Subcutaneous abdominal adipose tissue (tissue), 5 donors: ENCODE results near the gene ACD.
A peak's percentile ranks its signal among the peaks of the same experiment; 100 is the strongest.

Experiments
- H3K27ac ChIP-seq: one replicate; pipeline ENCODE4 v1.7.0; 2013; ENCODE audit warnings: low read depth, mild to moderate bottlenecking, inconsistent platforms, low read length, moderate library complexity
- H3K27me3 ChIP-seq, 5 donors: one replicate each; pipeline ENCODE4 v1.7.0; 2013; ENCODE audit warnings: low read length in 5 of 5, inconsistent platforms in 1 of 5; ENCODE audit not compliant: control insufficient read depth in 5 of 5, insufficient read depth in 4 of 5
- H3K36me3 ChIP-seq, 5 donors: one replicate each; pipeline ENCODE4 v1.7.0; 2013; ENCODE audit warnings: low read length in 5 of 5; ENCODE audit not compliant: control insufficient read depth in 5 of 5, insufficient read depth in 5 of 5
- H3K4me1 ChIP-seq, 5 donors: one replicate each; pipeline ENCODE4 v1.7.0; 2013; ENCODE audit warnings: low read length in 5 of 5, mild to moderate bottlenecking in 3 of 5, moderate library complexity in 1 of 5; ENCODE audit not compliant: control insufficient read depth in 5 of 5, insufficient read depth in 5 of 5
- H3K4me3 ChIP-seq, 5 donors: one replicate each; pipeline ENCODE4 v1.7.0; 2013; ENCODE audit warnings: low read length in 5 of 5, low read depth in 1 of 5
- H3K9ac ChIP-seq, 5 donors: one replicate each; pipeline ENCODE4 v1.7.0; 2013; ENCODE audit warnings: low read length in 5 of 5, mild to moderate bottlenecking in 4 of 5, moderate library complexity in 3 of 5
- H3K9me3 ChIP-seq, 5 donors: one replicate each; pipeline ENCODE4 v1.7.0; 2013; ENCODE audit warnings: low read length in 5 of 5; ENCODE audit not compliant: control insufficient read depth in 5 of 5
- donor health status: healthy.
- donor health status: healthy.
- donor health status: healthy.
- donor health status: healthy.
- donor health status: healthy.

Gene ACD

DNA sequence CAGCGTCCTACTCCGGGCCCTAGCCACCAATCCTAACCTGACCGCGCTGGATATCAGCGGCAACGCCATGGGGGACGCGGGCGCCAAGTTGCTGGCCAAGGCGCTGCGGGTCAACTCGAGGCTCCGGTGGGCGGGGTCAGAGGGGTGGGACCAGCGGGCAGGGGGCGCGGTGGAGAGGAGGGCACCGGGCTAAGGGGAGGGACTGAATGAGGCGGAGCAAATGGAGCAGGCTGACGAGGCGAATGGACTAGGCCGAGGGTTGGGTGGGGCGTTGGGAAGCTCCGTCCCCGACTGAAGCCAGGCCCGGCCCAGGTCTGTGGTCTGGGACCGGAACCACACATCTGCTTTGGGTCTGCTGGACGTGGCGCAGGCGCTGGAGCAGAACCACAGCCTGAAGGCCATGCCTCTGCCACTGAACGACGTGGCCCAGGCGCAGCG, 10.5 kb downstream of the ACD start:
- H3K4me1 ChIP-seq: peaks cover 4 to 33% (median 24%) of the 10 kb centered on the region in 5 donors
- H3K36me3 ChIP-seq: no peaks in the 10 kb centered on the region
- peaks cover 43 to 76% (median 69%) of the 10 kb centered on the region in 5 donors for H3K27me3 ChIP-seq
- H3K27ac ChIP-seq: no peak overlapping the region
- no peak overlapping the region for H3K9ac ChIP-seq
- peak overlapping the region in 2 of 5 donors; percentile 28 to 34 for H3K4me3 ChIP-seq
- H3K9me3 ChIP-seq: no peaks in the 10 kb centered on the region

DNA sequence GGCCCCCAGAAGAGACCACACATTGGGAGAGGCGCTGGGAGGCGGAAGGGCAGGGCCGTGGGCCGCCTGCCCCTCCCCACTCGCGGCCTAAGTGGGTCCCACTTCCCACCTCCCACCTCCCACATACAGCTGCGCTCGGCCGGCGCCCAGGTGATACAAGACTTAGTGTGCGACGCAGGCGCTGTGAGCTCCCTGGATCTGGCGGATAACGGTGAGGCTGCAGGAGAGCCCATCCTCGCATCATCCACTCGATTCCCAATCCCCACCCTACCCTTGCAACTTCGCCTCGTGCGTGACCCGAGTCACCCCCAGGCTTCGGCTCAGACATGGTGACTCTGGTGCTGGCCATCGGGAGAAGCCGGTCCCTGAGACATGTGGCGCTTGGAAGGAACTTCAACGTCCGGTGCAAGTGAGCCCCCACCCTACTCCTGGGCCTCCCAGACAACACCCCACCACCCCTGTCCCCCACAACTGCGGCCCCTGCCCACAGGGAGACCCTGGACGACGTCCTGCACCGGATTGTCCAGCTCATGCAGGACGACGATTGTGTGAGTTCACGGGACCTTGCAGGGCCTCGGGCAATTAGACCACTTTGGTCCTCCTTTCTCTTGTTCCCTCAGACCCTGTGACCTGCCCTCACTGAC, 11.2 kb downstream of the ACD start:
- H3K4me1 ChIP-seq: peaks cover 4 to 36% (median 24%) of the 10 kb centered on the region in 5 donors
- H3K36me3 ChIP-seq: no peaks in the 10 kb centered on the region
- no peak overlapping the region for H3K9ac ChIP-seq
- no peak overlapping the region for H3K27ac ChIP-seq
- peaks cover 37 to 70% (median 63%) of the 10 kb centered on the region in 5 donors for H3K27me3 ChIP-seq
- no peak overlapping the region for H3K4me3 ChIP-seq
- H3K9me3 ChIP-seq: no peaks in the 10 kb centered on the region

DNA sequence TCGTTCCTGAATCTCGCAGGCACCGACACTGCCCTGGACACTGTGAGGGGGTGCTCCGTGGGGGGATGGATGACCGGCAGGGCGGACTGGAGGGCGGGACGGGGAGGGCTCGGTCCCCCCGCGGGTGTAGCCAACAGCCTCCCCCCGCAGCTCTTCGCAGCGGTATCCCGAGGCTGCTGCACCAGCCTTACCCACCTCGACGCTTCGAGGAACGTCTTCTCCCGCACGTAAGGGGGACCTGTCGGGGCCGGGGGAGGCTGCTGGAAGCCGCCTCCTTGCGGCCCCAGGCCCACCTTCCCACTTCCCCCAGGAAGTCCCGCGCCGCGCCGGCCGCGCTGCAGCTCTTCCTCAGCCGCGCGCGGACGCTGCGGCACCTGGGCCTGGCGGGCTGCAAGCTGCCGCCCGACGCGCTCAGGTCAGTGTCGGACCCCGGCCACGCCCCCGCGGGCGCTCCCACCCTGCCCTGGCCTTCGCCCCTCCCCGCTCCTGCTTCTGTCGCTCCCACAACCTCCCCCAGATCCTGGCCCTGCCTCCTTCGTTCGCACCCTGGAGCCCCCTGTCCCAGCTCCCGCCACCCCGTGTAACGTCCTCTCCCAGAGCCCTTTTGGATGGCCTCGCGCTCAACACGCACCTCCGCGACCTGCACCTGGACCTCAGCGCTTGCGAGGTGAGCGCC, 11.8 kb downstream of the ACD start:
- no peaks in the 10 kb centered on the region for H3K9me3 ChIP-seq
- no peaks in the 10 kb centered on the region for H3K36me3 ChIP-seq
- H3K9ac ChIP-seq: no peak overlapping the region
- no peak overlapping the region for H3K27ac ChIP-seq
- peaks cover 37 to 64% (median 58%) of the 10 kb centered on the region in 5 donors for H3K27me3 ChIP-seq
- H3K4me3 ChIP-seq: no peak overlapping the region
- H3K4me1 ChIP-seq: peaks cover 4 to 30% (median 20%) of the 10 kb centered on the region in 5 donors

DNA sequence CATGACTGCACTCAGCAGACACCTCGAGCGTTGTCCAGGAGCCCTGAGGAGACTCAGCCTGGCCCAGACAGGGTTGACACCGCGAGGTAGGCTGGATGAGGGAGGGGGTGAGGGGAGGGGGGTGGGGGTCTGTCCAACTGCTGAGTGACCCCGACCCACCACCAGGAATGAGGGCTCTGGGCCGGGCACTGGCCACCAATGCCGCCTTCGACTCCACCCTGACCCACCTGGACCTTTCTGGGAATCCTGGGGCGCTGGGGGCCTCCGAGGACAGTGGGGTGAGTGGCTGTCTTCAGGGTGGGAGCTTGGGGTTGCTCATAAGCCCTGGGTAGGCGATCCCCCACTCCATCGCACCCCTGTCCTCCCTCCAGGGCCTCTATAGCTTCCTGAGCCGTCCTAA, 12.4 kb downstream of the ACD start:
- Histone ChIP-seq H3K4me1 (peaks cover 4 to 30% (median 18%) of the 10 kb centered on the region in 5 donors), H3K27ac (no peak overlapping the region), H3K9ac (no peak overlapping the region), H3K36me3 (no peaks in the 10 kb centered on the region), H3K27me3 (peaks cover 37 to 64% (median 56%) of the 10 kb centered on the region in 5 donors), H3K4me3 (no peak overlapping the region), H3K9me3 (no peaks in the 10 kb centered on the region)

DNA sequence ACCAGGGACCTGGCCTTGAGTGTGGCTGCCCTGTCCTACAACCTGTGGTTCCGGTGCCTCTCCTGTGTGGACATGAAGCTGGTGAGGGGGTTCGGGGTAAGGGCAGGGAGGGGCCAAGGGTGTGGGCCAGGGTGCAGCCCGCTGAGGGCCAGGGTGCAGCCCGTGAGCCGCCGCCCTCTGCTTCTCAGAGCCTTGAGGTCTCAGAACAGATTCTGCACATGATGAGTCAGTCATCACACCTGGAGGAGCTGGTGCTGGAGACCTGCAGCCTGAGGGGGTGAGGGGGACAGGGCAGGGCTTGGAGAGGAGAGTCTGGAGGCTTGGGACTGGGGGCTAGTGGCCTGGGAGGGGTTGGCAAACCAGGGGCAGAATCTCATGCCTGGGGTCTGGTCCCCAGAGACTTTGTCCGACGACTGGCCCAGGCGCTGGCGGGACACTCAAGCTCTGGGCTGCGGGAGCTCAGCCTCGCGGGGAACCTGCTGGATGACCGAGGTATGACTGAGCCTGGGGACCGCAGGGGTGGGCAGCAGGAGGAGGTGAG, 12.9 kb downstream of the ACD start:
- H3K36me3 ChIP-seq: no peaks in the 10 kb centered on the region
- no peaks in the 10 kb centered on the region for H3K9me3 ChIP-seq
- peaks cover 4 to 32% (median 18%) of the 10 kb centered on the region in 5 donors for H3K4me1 ChIP-seq
- H3K27ac ChIP-seq: no peak overlapping the region
- H3K9ac ChIP-seq: no peak overlapping the region
- H3K4me3 ChIP-seq: no peak overlapping the region
- H3K27me3 ChIP-seq: peaks cover 36 to 60% (median 52%) of the 10 kb centered on the region in 5 donors

DNA sequence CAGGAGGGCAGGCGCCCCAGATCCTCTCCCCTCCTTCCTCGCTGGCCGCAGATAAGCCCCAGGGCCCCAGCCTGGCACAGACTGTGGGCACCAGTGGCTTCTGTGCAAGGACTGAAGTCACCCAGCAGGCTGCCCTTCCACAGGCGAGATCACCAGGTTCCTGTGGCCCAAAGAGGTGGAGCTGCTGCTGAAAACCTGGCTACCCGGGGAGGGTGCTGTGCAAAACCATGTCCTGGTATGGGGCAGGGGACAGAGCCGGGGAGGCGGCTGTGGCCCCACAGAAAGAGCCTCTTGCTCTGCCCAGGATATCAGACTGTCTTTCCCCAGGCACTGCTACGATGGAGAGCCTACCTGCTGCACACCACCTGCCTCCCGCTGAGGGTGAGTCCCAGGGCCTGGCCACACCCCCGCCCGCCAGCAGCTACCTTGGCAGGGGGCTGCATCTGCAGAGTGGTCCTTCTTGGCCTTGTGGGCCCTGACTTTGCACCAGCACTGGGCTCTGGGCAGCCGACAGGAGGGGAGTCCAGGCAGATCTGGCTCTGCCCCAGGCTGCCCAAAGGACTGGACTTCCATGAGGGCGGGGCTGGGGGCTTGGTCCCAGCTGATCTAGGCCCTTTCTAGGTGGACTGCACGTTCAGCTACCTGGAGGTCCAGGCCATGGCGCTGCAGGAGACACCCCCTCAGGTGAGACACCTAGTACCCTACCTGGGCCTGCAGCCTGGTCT, 14.5 kb downstream of the ACD start:
- Histone ChIP-seq H3K4me1 (peaks cover 4 to 39% (median 24%) of the 10 kb centered on the region in 5 donors), H3K36me3 (no peaks in the 10 kb centered on the region), H3K4me3 (peak overlapping the region in 1 of 5 donors; percentile 51), H3K27ac (no peak overlapping the region), H3K9me3 (no peaks in the 10 kb centered on the region), H3K9ac (no peak overlapping the region), H3K27me3 (peaks cover 26 to 48% (median 40%) of the 10 kb centered on the region in 5 donors)

DNA sequence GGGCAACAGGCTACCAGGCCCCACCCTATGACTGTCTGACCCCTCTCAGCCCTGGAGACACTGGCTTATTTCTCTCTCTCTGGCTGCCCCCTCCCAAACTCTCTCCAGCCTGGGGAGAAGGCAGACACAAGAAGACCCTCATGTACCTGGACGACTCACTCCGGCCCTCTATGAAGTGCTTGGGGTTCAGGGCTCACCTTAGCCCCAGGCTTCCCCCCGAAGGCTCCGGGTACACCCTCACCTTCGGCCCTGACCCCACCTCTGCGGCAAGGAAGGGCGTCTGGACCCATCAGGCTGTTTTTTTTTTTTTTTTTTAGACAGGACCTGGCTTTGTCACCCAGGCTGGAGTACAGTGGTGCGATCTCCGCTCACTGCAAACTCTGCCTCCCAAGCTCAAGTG, 16.0 kb downstream of the ACD start:
- H3K4me1 ChIP-seq: peaks cover 0 to 28% (median 15%) of the 10 kb centered on the region in 5 donors
- no peak overlapping the region for H3K4me3 ChIP-seq
- H3K9me3 ChIP-seq: no peaks in the 10 kb centered on the region
- H3K9ac ChIP-seq: no peak overlapping the region
- peaks cover 0 to 9% (median 4%) of the 10 kb centered on the region in 5 donors for H3K36me3 ChIP-seq
- H3K27ac ChIP-seq: no peak overlapping the region
- H3K27me3 ChIP-seq: peaks cover 26 to 36% (median 31%) of the 10 kb centered on the region in 5 donors

DNA sequence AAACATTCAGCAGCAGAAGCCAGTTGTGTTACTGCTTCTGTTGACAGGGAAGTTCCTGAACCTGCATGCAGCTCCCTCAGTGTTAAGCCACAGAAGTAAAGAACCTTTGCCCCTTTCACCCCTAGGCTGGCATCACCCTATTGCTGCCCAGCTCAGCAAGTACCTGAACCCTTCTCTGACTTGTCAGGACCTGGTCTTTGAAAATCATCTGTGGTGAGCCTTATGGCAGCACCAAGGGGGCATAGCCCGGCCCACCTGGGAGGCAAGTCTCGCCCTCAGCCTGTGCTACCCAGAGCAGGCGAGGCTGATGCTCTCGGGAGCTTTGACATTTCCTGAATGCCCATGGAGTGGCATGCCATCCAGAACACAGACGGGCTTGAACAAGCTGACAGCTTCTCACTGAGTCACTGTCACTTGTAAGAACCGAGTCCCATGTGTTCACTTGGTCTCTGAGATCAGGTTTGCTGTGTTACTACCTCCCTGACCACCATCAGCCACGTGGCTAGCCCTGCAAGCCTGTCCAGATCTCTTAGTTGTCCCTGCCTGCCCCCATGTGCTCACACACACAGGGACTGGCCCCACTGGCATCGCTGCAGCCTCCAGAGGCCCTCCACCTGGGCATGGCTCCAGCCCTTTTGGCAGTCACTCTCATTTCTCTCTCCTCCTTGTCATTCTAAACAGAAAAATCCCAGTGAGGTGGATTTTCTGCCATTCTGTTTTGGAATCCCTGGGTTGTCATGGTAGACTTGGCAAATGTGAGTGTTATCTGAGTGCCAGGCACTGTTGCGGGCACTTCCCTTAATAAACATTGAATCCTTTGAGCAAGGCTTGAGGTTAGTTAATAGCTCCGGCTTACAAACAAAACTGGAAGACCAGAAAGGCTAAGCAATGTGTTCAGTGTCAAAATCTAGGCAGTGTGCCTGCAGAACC, 18.0 kb downstream of the ACD start:
- Histone ChIP-seq H3K4me1 (peaks cover 0 to 22% (median 12%) of the 10 kb centered on the region in 5 donors), H3K4me3 (no peak overlapping the region), H3K9ac (no peak overlapping the region), H3K9me3 (no peaks in the 10 kb centered on the region), H3K27ac (no peak overlapping the region), H3K36me3 (peaks cover 8 to 29% (median 23%) of the 10 kb centered on the region in 5 donors), H3K27me3 (peaks cover 14 to 20% (median 18%) of the 10 kb centered on the region in 5 donors)

DNA sequence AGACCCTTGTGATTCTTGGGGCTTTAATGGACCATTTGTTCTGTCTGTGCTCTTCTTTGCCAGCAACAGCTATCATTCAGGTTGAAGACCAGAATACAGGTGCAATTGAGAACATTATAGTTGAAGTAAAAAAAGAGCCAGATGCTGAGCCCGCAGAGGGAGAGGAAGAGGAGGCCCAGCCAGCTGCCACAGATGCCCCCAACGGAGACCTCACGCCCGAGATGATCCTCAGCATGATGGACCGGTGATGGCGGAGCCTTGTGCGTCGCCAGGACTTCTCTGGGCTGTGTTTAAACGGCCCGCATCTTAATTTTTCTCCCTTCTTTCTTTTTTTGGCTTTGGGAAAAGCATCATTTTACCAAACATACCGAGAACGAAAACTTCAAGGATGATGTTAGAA, 22.4 kb downstream of the ACD start:
- Histone ChIP-seq H3K27me3 (no peaks in the 10 kb centered on the region), H3K36me3 (peaks cover 11 to 63% (median 41%) of the 10 kb centered on the region in 5 donors), H3K9ac (no peak overlapping the region), H3K4me1 (peaks cover 0 to 11% (median 6%) of the 10 kb centered on the region in 5 donors), H3K9me3 (no peaks in the 10 kb centered on the region), H3K27ac (no peak overlapping the region), H3K4me3 (no peak overlapping the region)
